ENCODE data around the gene KATNIP. TPM values are rescaled to one million over a fixed set of nuclear protein-coding genes. Genes with fewer than 3 reads are reported as not detected.
A peak's percentile ranks its signal among the peaks of the same experiment; 100 is the strongest.

The KATNIP gene
- total RNA-seq, 1 donor from 2014 or later: 26.2 TPM

DNA sequence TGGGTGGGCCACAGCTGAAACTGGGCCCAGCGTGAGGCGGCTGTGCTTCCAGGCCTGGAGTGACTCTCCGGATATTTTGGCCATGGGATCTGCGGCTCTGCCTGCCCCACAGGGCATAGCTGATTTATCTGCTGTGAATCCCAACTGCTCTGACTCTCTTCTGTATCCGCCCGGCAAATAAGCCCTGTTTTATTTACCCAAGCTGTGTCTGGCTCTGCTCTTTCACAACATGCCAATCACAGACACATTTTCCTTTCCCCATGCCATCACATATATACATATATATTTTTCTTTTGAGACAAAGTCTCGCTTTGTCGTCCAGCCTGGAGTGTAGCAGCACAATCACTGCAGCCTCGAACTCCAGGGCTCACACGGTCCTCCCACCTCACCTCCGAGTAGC is 33.6 kb upstream of the KATNIP start:
- Mint-ChIP-seq H3K4me3 (ENCODE audit: unreplicated experiment) (peak overlapping the region; percentile 56), H3K27me3 (ENCODE audit: unreplicated experiment) (peaks cover 2% of the 10 kb centered on the region), H3K4me1 (ENCODE audit: unreplicated experiment) (no peaks in the 10 kb centered on the region), H3K9me3 (ENCODE audit: unreplicated experiment) (no peaks in the 10 kb centered on the region), H3K27ac (ENCODE audit: unreplicated experiment) (peak overlapping the region; percentile 68), H3K36me3 (ENCODE audit: low read depth, unreplicated experiment) (peaks cover 48% of the 10 kb centered on the region)
- TF ChIP-seq, protein P1, sequence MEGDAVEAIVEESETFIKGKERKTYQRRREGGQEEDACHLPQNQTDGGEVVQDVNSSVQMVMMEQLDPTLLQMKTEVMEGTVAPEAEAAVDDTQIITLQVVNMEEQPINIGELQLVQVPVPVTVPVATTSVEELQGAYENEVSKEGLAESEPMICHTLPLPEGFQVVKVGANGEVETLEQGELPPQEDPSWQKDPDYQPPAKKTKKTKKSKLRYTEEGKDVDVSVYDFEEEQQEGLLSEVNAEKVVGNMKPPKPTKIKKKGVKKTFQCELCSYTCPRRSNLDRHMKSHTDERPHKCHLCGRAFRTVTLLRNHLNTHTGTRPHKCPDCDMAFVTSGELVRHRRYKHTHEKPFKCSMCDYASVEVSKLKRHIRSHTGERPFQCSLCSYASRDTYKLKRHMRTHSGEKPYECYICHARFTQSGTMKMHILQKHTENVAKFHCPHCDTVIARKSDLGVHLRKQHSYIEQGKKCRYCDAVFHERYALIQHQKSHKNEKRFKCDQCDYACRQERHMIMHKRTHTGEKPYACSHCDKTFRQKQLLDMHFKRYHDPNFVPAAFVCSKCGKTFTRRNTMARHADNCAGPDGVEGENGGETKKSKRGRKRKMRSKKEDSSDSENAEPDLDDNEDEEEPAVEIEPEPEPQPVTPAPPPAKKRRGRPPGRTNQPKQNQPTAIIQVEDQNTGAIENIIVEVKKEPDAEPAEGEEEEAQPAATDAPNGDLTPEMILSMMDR (IDR thresholded peaks at IDR 0.05; ENCODE audit: unreplicated experiment): no peak
- no peak for DNase-seq (ENCODE audit: low spot score)

GRCh38 chr16:27517664-27518063 is 32.3 kb upstream of the KATNIP start:
- DNase-seq (ENCODE audit: low spot score): no peak
- Mint-ChIP-seq H3K27ac (ENCODE audit: unreplicated experiment) (no peak overlapping the region), H3K4me3 (ENCODE audit: unreplicated experiment) (no peak overlapping the region), H3K9me3 (ENCODE audit: unreplicated experiment) (no peaks in the 10 kb centered on the region), H3K36me3 (ENCODE audit: low read depth, unreplicated experiment) (peaks cover 42% of the 10 kb centered on the region), H3K4me1 (ENCODE audit: unreplicated experiment) (no peaks in the 10 kb centered on the region), H3K27me3 (ENCODE audit: unreplicated experiment) (peaks cover 2% of the 10 kb centered on the region)
- TF ChIP-seq, protein P1 (IDR thresholded peaks at IDR 0.05; ENCODE audit: unreplicated experiment): no peak

GRCh38 chr16:27518226-27518625 is 31.7 kb upstream of the KATNIP start:
- Mint-ChIP-seq H3K4me1 (ENCODE audit: unreplicated experiment) (no peaks in the 10 kb centered on the region), H3K27ac (ENCODE audit: unreplicated experiment) (no peak overlapping the region), H3K4me3 (ENCODE audit: unreplicated experiment) (no peak overlapping the region), H3K9me3 (ENCODE audit: unreplicated experiment) (no peaks in the 10 kb centered on the region), H3K27me3 (ENCODE audit: unreplicated experiment) (peaks cover 2% of the 10 kb centered on the region), H3K36me3 (ENCODE audit: low read depth, unreplicated experiment) (peaks cover 36% of the 10 kb centered on the region)
- TF ChIP-seq, protein P1 (IDR thresholded peaks at IDR 0.05; ENCODE audit: unreplicated experiment): no peak
- DNase-seq (ENCODE audit: low spot score): no peak

DNA sequence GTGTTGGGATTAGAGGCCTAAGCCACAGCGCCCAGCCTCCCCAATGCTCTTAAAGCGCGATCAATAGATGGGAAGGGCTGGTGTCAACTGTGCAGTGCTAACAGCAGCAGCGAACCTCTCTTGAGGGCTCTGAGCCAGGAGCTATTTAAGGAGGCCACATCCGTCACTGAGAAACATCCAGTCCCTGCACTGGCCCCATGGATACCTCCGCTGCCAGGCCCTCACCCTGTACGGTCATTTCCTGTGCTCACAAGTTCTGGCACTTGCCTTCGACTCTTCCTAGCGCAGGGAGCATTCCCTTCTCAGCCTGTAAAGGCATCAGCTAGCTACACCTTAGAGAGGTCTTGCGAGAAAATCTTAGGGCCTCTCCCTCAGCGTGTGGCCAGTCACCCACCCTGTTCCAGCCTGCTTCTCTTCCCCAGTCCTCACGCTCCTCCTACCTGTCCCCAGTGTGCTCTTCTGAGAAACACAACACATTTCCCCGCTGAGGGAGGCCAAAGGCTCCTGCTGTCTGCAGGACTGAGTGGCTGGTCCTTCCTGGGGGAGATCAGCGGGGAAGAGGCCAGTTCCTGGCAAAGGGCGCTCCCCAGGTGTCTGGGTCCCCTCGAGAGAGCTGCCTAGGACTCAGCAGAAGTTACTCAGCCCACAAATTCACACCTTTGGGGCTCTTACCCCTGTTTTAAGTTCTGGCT is 28.8 kb upstream of the KATNIP start:
- peaks cover 31% of the 10 kb centered on the region for H3K36me3 Mint-ChIP-seq (ENCODE audit: low read depth, unreplicated experiment)

GRCh38 chr16:27522173-27522707 is 27.7 kb upstream of the KATNIP start:
- Mint-ChIP-seq H3K4me1 (ENCODE audit: unreplicated experiment) (no peaks in the 10 kb centered on the region), H3K9me3 (ENCODE audit: unreplicated experiment) (no peaks in the 10 kb centered on the region), H3K36me3 (ENCODE audit: low read depth, unreplicated experiment) (peaks cover 33% of the 10 kb centered on the region), H3K27me3 (ENCODE audit: unreplicated experiment) (no peaks in the 10 kb centered on the region), H3K4me3 (ENCODE audit: unreplicated experiment) (no peak overlapping the region), H3K27ac (ENCODE audit: unreplicated experiment) (no peak overlapping the region)
- no peak for DNase-seq (ENCODE audit: low spot score)
- TF ChIP-seq, protein P1 (IDR thresholded peaks at IDR 0.05; ENCODE audit: unreplicated experiment): no peak

More for the DNA sequence above, 28.8 kb upstream of the KATNIP start:
- DNase-seq (ENCODE audit: low spot score): no peak
- Mint-ChIP-seq H3K27me3 (ENCODE audit: unreplicated experiment) (peaks cover 2% of the 10 kb centered on the region), H3K9me3 (ENCODE audit: unreplicated experiment) (no peaks in the 10 kb centered on the region), H3K4me3 (ENCODE audit: unreplicated experiment) (no peak overlapping the region), H3K4me1 (ENCODE audit: unreplicated experiment) (no peaks in the 10 kb centered on the region), H3K27ac (ENCODE audit: unreplicated experiment) (no peak overlapping the region)
- TF ChIP-seq, protein P1 (IDR thresholded peaks at IDR 0.05; ENCODE audit: unreplicated experiment): no peak

Data from endothelial cell (in vitro differentiated cells).